IMR-90 (cell line): ENCODE data around the gene NFKBIE. TPM values are rescaled to one million over a fixed set of nuclear protein-coding genes. Genes with fewer than 3 reads are reported as not detected.
"Not testable (repeated sequence)": the region's sequence is repeated elsewhere in the genome, so short reads cannot be mapped to it uniquely, and the experiment has no call there.

Source experiments
- ATAC-seq: fragments of 200-7000 bp; cut with Tn5 transposase; 2 replicates; pipeline ENCODE4 v1.9.1; 2020; ENCODE audit warnings: low read depth, mild to moderate bottlenecking, moderate library complexity
- BruUV-seq: library from RNA; stranded (reverse); fragments of 400-500 nt; replicated peaks from 2 replicates; lab custom pipeline; 2021; lab: Mats Ljungman, UMichigan
- CTCF ChIA-PET: fragments of 300-600 bp; formaldehyde crosslinking; extraction: SDS; loops from one replicate; lab custom pipeline; 2021; ENCODE audit warnings: antibody characterized with exemption; lab: Yijun Ruan, JAX
- POLR2A ChIA-PET: fragments of 300-600 bp; sonication (Branson Sonifier 250); formaldehyde crosslinking; loops from one replicate; lab custom pipeline; 2022; ENCODE audit warnings: antibody characterized with exemption; ENCODE audit not compliant: unreplicated experiment; lab: Charles Lee
- DNase-seq: peaks from one replicate; pipeline ENCODE4 v3.0.0; 2013
- H2AFZ ChIP-seq: replicated peaks from 2 replicates; pipeline ENCODE3; 2013; ENCODE audit warnings: low read length, mild to moderate bottlenecking; ENCODE audit not compliant: poor library complexity
- H2AK5ac ChIP-seq: 2 replicates; pipeline ENCODE4 v1.6.1; 2013; ENCODE audit warnings: low read depth, low read length, inconsistent platforms
- H2AK9ac ChIP-seq: replicated peaks from 2 replicates; pipeline ENCODE3; 2013; ENCODE audit warnings: mild to moderate bottlenecking, low read depth, low read length, moderate library complexity; ENCODE audit not compliant: poor library complexity
- H2BK120ac ChIP-seq: 2 replicates; pipeline ENCODE4 v1.6.1; 2013; ENCODE audit warnings: low read depth, low read length, inconsistent platforms
- H2BK15ac ChIP-seq: 3 replicates; pipeline ENCODE4 v1.6.1; 2013; ENCODE audit warnings: low read depth, low read length, inconsistent platforms
- H2BK20ac ChIP-seq: 2 replicates; pipeline ENCODE4 v1.6.1; 2013; ENCODE audit warnings: low read depth, mild to moderate bottlenecking, inconsistent platforms, low read length, moderate library complexity
- H2BK5ac ChIP-seq: 2 replicates; pipeline ENCODE4 v1.6.1; 2013; ENCODE audit warnings: mild to moderate bottlenecking, low read depth, low read length, inconsistent platforms; ENCODE audit not compliant: poor library complexity, severe bottlenecking
- H3K14ac ChIP-seq: replicated peaks from 2 replicates; pipeline ENCODE4 v1.6.1; 2013; ENCODE audit warnings: low read depth, low read length, inconsistent platforms
- H3K18ac ChIP-seq: 2 replicates; pipeline ENCODE4 v1.6.1; 2013; ENCODE audit warnings: low read depth, low read length, control low read depth
- H3K23ac ChIP-seq: 2 replicates; pipeline ENCODE4 v1.6.1; 2013; ENCODE audit warnings: low read depth, low read length, inconsistent platforms
- H3K27ac ChIP-seq: 2 replicates; pipeline ENCODE4 v1.5.1; 2013; ENCODE audit warnings: mild to moderate bottlenecking, control low read depth, low read length; ENCODE audit not compliant: insufficient read depth
- H3K27me3 ChIP-seq: 2 replicates; pipeline ENCODE4 v1.6.1; 2013; ENCODE audit warnings: low read length; ENCODE audit not compliant: control insufficient read depth, insufficient read depth
- H3K36me3 ChIP-seq: 2 replicates; pipeline ENCODE4 v1.6.1; 2013; ENCODE audit warnings: low read length, mixed read lengths; ENCODE audit not compliant: control insufficient read depth, insufficient read depth
- H3K4ac ChIP-seq: 2 replicates; pipeline ENCODE4 v1.6.1; 2013; ENCODE audit warnings: low read depth, low read length, inconsistent platforms
- H3K4me1 ChIP-seq: 2 replicates; pipeline ENCODE4 v1.6.1; 2013; ENCODE audit warnings: low read length, mixed read lengths; ENCODE audit not compliant: control insufficient read depth, insufficient read depth
- H3K4me2 ChIP-seq: 2 replicates; pipeline ENCODE4 v1.6.1; 2013; ENCODE audit warnings: low read depth, mild to moderate bottlenecking, control low read depth, low read length, moderate library complexity
- H3K4me3 ChIP-seq: 2 replicates; pipeline ENCODE4 v1.5.1; 2013; ENCODE audit warnings: low read depth, mild to moderate bottlenecking, control low read depth, low read length, moderate library complexity; ENCODE audit not compliant: insufficient read depth
- H3K56ac ChIP-seq: 2 replicates; pipeline ENCODE4 v1.6.1; 2013; ENCODE audit warnings: low read length, inconsistent platforms; ENCODE audit not compliant: insufficient read depth; ENCODE audit errors: extremely low read depth
- H3K79me1 ChIP-seq, 2 experiments: 2 replicates each; pipeline ENCODE4 v1.6.1; 2013; ENCODE audit warnings: low read length in 2 of 2, inconsistent platforms in 1 of 2, low read depth in 1 of 2
- H3K9ac ChIP-seq: 2 replicates; pipeline ENCODE4 v1.6.1; 2013; ENCODE audit warnings: low read depth, low read length, control low read depth
- H3K9me1 ChIP-seq: 2 replicates; pipeline ENCODE4 v1.6.1; 2013; ENCODE audit warnings: low read length, inconsistent platforms; ENCODE audit not compliant: insufficient read depth
- H3K9me3 ChIP-seq: 2 replicates; pipeline ENCODE4 v1.6.1; 2013; ENCODE audit warnings: low read length; ENCODE audit not compliant: control insufficient read depth, insufficient read depth
- H4K20me1 ChIP-seq: 2 replicates; pipeline ENCODE4 v1.6.1; 2013; ENCODE audit warnings: low read length, inconsistent platforms; ENCODE audit not compliant: insufficient read depth
- H4K5ac ChIP-seq: 2 replicates; pipeline ENCODE4 v1.6.1; 2013; ENCODE audit warnings: mild to moderate bottlenecking, low read depth, low read length, control low read depth
- H4K8ac ChIP-seq, 2 experiments: 2 replicates each; pipeline ENCODE4 v1.6.1; 2013; ENCODE audit warnings: low read depth in 2 of 2, low read length in 2 of 2, control low read depth in 1 of 2, inconsistent platforms in 1 of 2
- H4K91ac ChIP-seq: 2 replicates; pipeline ENCODE4 v1.6.1; 2013; ENCODE audit warnings: low read depth, low read length, inconsistent platforms; ENCODE audit not compliant: insufficient read depth
- CEBPB ChIP-seq: IDR thresholded peaks from 2 replicates; pipeline ENCODE4 v1.6.1; 2012; ENCODE audit warnings: low read depth, low read length, improper control_type of control experiment
- CHD1 ChIP-seq: IDR thresholded peaks from 2 replicates; pipeline ENCODE4 v1.6.1; 2012; ENCODE audit warnings: low read depth, low read length, improper control_type of control experiment
- FOS ChIP-seq: fragments of 150-350 bp; IDR thresholded peaks from 2 replicates; pipeline ENCODE4 v1.6.1; 2016; ENCODE audit warnings: low read depth, low read length
- POLR2A ChIP-seq: IDR thresholded peaks from 2 replicates; pipeline ENCODE4 v1.6.1; 2012; ENCODE audit warnings: mild to moderate bottlenecking, low read depth, low read length
- RCOR1 ChIP-seq: IDR thresholded peaks from 2 replicates; pipeline ENCODE4 v1.6.1; 2012; ENCODE audit warnings: mild to moderate bottlenecking, low read length, improper control_type of control experiment; ENCODE audit not compliant: insufficient replicate concordance
- SMC3 ChIP-seq: fragments of 150-350 bp; IDR thresholded peaks from 2 replicates; pipeline ENCODE4 v1.6.1; 2016; ENCODE audit warnings: low read depth, mild to moderate bottlenecking, antibody characterized with exemption, low read length, moderate library complexity
- WGBS, 2 experiments: methylation state at CpG; one replicate each; pipeline versions ENCODE4 v1.1.5 to v1.1.7; 2013; ENCODE audit warnings: missing lambda C conversion rate in 2 of 2; ENCODE audit not compliant: insufficient read length in 1 of 2; ENCODE audit errors: extremely low coverage in 2 of 2; 5-methylcytosine and 5-hydroxymethylcytosine counted together
- dilution Hi-C: fragments of 300-500 bp; cut with HindIII; formaldehyde crosslinking; loops from one replicate; pipeline ENCODE4 v1.14.3; 2018; ENCODE audit warnings: low sequenced_read_pairs; ENCODE audit not compliant: unreplicated experiment
- in situ Hi-C: fragments of 300-500 bp; cut with MboI; formaldehyde crosslinking; loops from 3 replicates; pipeline ENCODE4 v1.14.3; 2019; ENCODE audit warnings: low sequenced_read_pairs, inconsistent platforms, mixed read lengths
- intact Hi-C: fragments of 100-400 bp; cut with micrococcal nuclease; formaldehyde crosslinking; loops from 2 replicates; pipeline ENCODE4 v1.10.0; 2022
- polyA plus RNA-seq, 3 experiments: library from polyadenylated mRNA; depleted of rRNA; stranded (reverse); fragments of >200 nt; gene quantifications; 2 replicates each; pipeline ENCODE4 v1.2.3, GENCODE V29; 2012; ENCODE audit warnings: low replicate concordance in 1 of 3
- total RNA-seq: library from RNA; depleted of rRNA; stranded (reverse); fragments of >200 nt; gene quantifications from 2 replicates; pipeline ENCODE4 v1.2.3, GENCODE V29; 2012

Gene NFKBIE
- total and polyA plus RNA-seq, 2 of the 4 experiments (the other 2 are of a cell fraction), result 7.9 to 13.0 TPM

DNA sequence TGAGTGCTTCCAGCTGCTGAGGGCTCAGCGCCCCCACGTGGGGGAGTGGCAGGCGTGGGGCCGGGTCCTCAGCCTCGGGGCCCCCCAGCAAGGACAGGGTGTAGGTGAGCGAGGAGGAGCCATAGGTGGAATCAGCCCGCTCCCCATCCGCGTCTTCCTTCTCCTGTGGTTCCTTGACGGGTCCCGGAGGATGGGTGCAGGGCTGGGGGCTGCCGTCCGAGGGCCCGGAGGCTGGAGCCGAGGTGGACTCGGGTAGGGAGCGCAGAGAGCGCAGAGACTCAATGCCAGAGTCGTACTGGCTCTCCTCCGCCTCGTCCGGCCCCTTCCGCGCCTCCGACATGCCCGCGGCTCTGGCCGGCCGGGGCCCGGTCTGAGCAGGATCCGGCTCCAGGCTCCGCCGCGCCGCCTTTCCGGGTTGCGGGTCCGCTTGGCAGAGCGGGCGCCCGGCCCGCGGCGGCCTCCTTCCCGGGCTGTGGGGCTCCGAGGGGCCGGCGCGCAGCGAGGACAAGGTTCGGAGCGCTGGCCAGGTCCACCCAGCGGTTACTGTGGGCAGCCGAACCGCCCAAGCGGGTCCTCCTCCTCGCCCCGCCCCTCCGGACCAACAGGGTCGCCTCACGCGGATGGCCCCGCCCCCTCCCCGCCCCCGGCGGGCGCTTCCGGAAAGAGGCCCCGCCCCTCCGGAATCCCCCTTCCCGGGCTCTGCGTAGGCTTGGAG is at the start of gene NFKBIE (continued):
- TF ChIP-seq SMC3, result no peak
- TF ChIP-seq CEBPB, result no peak
- TF ChIP-seq CHD1, result 0 out of 2 replicates have a peak, but pooled peaks have one; percentile 39
- TF ChIP-seq POLR2A, result peak; percentile 98
- no peak for TF ChIP-seq RCOR1
- no peak for TF ChIP-seq FOS

DNA sequence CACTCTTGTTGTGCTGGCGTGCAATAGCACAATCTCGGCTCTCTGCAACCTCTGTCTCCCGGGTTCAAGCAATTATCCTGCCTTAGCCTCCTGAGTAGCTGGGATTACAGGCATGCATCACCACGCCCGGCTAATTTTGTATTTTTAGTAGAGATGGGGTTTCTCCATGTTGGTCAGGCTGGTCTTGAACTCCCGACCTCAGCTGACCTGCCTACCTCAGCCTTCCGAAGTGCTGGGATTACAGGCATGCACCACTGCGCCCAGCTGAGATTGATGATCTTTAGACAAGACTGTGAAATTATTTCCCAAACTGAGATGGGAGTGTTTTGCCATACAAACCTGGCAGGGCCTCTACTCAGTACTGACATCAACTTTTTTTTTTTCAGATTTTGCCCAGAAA is 49.3 kb upstream of the NFKBIE start:
- H4K20me1 ChIP-seq, H2BK20ac ChIP-seq, ATAC-seq, H4K5ac ChIP-seq, H2AK9ac ChIP-seq, H2AFZ ChIP-seq, H3K27ac ChIP-seq, H2BK120ac ChIP-seq, dilution Hi-C loops, H3K4ac ChIP-seq, H3K14ac ChIP-seq, H4K8ac ChIP-seq, H3K23ac ChIP-seq, H3K9ac ChIP-seq, DNase-seq, H3K18ac ChIP-seq, H3K9me3 ChIP-seq, H3K4me2 ChIP-seq, H2BK5ac ChIP-seq, BruUV-seq, H3K56ac ChIP-seq, in situ Hi-C loops, H3K4me3 ChIP-seq, H4K91ac ChIP-seq, POLR2A ChIA-PET, intact Hi-C loops, CTCF ChIA-PET, H2BK15ac ChIP-seq, H2AK5ac ChIP-seq, H3K4me1 ChIP-seq: not testable (repeated sequence)
- Histone ChIP-seq H3K27me3 (peaks cover 23% of the 10 kb centered on the region), H3K9me1 (peaks cover 10% of the 10 kb centered on the region), H3K36me3 (peaks cover 13% of the 10 kb centered on the region), H3K79me1 (peaks cover 17 to 24% of the 10 kb centered on the region in 2 experiments)
- no CpG with 5 or more reads among the region's 8 CpGs for WGBS, 2 experiments
